Kidney (tissue), 14 donors: ENCODE data around the gene YTHDC2. TPM values are rescaled to one million over a fixed set of nuclear protein-coding genes. Genes with fewer than 3 reads are reported as not detected.
A peak's percentile ranks its signal among the peaks of the same experiment; 100 is the strongest.

Source experiments
- DNase-seq, 5 donors: peaks; one replicate each; pipeline ENCODE4 v3.0.0-alpha.2; 2013 to 2020
- FAIRE-seq: peaks from 2 replicates; lab custom pipeline; 2012; peaks lifted over from hg19 to GRCh38; lab: Jason Lieb, UNC
- H3K27ac ChIP-seq, 2 donors: one replicate each; pipeline ENCODE4 v1.7.0; 2013; ENCODE audit warnings: low read depth in 2 of 2, low read length in 2 of 2, inconsistent platforms in 1 of 2
- H3K27me3 ChIP-seq: one replicate; pipeline ENCODE4 v1.7.1; 2013; ENCODE audit warnings: low read length, inconsistent platforms; ENCODE audit not compliant: control insufficient read depth, insufficient read depth
- H3K36me3 ChIP-seq, 3 donors: one replicate each; pipeline versions ENCODE4 v1.7.0 to v1.7.1; 2013; ENCODE audit warnings: low read length in 3 of 3, control low read depth in 1 of 3, inconsistent platforms in 1 of 3; ENCODE audit not compliant: insufficient read depth in 3 of 3, control insufficient read depth in 2 of 3
- H3K4me1 ChIP-seq, 3 donors: one replicate each; pipeline versions ENCODE4 v1.7.0 to v1.7.1; 2013; ENCODE audit warnings: low read length in 3 of 3, inconsistent platforms in 1 of 3, low read depth in 1 of 3; ENCODE audit not compliant: control insufficient read depth in 2 of 3, insufficient read depth in 2 of 3
- H3K4me3 ChIP-seq, 3 donors: one replicate each; pipeline versions ENCODE4 v1.7.0 to v1.8.1; 2013; ENCODE audit warnings: low read length in 3 of 3, control low read depth in 1 of 3, inconsistent platforms in 1 of 3
- H3K9ac ChIP-seq, 3 donors: one replicate each; pipeline versions ENCODE4 v1.7.0 to v1.7.1; 2013; ENCODE audit warnings: low read length in 3 of 3, control low read depth in 1 of 3, inconsistent platforms in 1 of 3
- H3K9me3 ChIP-seq, 3 donors: one replicate each; pipeline versions ENCODE4 v1.7.0 to v1.7.1; 2013; ENCODE audit warnings: low read length in 3 of 3, control low read depth in 1 of 3, inconsistent platforms in 1 of 3; ENCODE audit not compliant: control insufficient read depth in 2 of 3, insufficient read depth in 1 of 3
- intact Hi-C: fragments of 100-400 bp; cut with DNase I; formaldehyde crosslinking; loops from one replicate; pipeline ENCODE4 v1.11.1; 2022
- polyA plus RNA-seq: library from polyadenylated mRNA; stranded (reverse); fragments of 350-450 nt; fragmentation: Illumina TruSeq; extraction: RNeasy Lipid Tissue Mini Kit (QIAGEN cat#74804); gene quantifications from one replicate; pipeline ENCODE4 v1.2.3, GENCODE V29; 2014; ENCODE audit warnings: low read depth, low replicate concordance; ENCODE audit not compliant: insufficient read depth
- total RNA-seq: library from RNA; stranded (reverse); fragmentation: NEBNext Ultra II Directional; extraction: Animal tissue kit (Norgen Biotek cat#: 25700); gene quantifications from one replicate; pipeline ENCODE4 v1.2.1, GENCODE V29; 2021
- TF ChIP-seq, protein P1 (sequence below): IDR thresholded peaks from 3 replicates; pipeline ENCODE4 v1.5.1; 2012; ENCODE audit warnings: mild to moderate bottlenecking, moderate library complexity, borderline replicate concordance; ENCODE audit not compliant: insufficient read depth; ENCODE audit errors: extremely low read depth
- donor health status: control.
- donor health status: control.
- donor health status: control.
- donor health status: control.
- donor health status: control.
- donor health status: DM: yes; HTN: yes; CAD: no.
- donor health status: Normal renal cell carcinoma (clear cell type).

The YTHDC2 gene
- total and polyA plus RNA-seq, 2 donors from 2014 or later = 6.2 to 31.6 TPM

DNA sequence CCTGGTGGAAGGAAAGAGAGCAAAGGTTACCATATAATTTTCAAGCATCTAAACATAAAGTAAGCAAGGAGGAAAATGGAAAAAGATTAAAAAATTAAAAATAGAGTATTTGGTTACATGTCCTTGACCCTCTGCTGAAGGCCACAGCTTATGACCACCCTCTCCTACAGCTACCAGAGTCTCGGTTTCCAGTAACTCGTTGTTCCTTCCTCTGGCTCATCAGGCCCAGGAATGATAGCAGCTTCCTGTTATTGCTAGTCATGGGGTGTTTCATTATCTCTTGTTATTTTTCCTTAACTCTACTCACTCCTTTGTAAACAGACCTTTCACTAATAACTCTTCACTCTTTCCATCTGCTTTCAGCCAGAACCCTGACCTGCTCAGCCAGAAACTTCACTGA lies 102.2 kb downstream of the YTHDC2 start:
- FAIRE-seq (no peak), DNase-seq (peak in 2 of 5 donors; percentile 15 to 26)
- Histone ChIP-seq H3K36me3 (no peaks in the 10 kb centered on the region), H3K9ac (no peak overlapping the region), H3K9me3 (no peaks in the 10 kb centered on the region), H3K27me3 (no peaks in the 10 kb centered on the region), H3K4me3 (no peak overlapping the region), H3K4me1 (no peaks in the 10 kb centered on the region), H3K27ac (no peak overlapping the region)
- TF ChIP-seq, protein P1, sequence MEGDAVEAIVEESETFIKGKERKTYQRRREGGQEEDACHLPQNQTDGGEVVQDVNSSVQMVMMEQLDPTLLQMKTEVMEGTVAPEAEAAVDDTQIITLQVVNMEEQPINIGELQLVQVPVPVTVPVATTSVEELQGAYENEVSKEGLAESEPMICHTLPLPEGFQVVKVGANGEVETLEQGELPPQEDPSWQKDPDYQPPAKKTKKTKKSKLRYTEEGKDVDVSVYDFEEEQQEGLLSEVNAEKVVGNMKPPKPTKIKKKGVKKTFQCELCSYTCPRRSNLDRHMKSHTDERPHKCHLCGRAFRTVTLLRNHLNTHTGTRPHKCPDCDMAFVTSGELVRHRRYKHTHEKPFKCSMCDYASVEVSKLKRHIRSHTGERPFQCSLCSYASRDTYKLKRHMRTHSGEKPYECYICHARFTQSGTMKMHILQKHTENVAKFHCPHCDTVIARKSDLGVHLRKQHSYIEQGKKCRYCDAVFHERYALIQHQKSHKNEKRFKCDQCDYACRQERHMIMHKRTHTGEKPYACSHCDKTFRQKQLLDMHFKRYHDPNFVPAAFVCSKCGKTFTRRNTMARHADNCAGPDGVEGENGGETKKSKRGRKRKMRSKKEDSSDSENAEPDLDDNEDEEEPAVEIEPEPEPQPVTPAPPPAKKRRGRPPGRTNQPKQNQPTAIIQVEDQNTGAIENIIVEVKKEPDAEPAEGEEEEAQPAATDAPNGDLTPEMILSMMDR = no peak
- intact Hi-C loops = no loop called here

- Histone ChIP-seq H3K27me3 (no peaks in the 10 kb centered on the region), H3K4me1 (no peaks in the 10 kb centered on the region), H3K4me3 (no peak overlapping the region), H3K36me3 (no peaks in the 10 kb centered on the region), H3K27ac (no peak overlapping the region), H3K9me3 (no peaks in the 10 kb centered on the region), H3K9ac (no peak overlapping the region)
- TF ChIP-seq, protein P1 = no peak
- DNase-seq (peak in 1 of 5 donors; percentile 65), FAIRE-seq (no peak)
- intact Hi-C loops = no loop called here
Observed at GRCh38 chr5:113617191-113617796, 103.8 kb downstream of the YTHDC2 start.

GRCh38 chr5:113632996-113633395 lies 119.5 kb downstream of the YTHDC2 start:
- H3K9me3 ChIP-seq = peaks cover 0 to under 1% (median under 1%) of the 10 kb centered on the region in 3 donors
- H3K27ac ChIP-seq = no peak overlapping the region
- TF ChIP-seq, protein P1 = no peak
- H3K27me3 ChIP-seq = no peaks in the 10 kb centered on the region
- H3K4me1 ChIP-seq = no peaks in the 10 kb centered on the region
- no peaks in the 10 kb centered on the region for H3K36me3 ChIP-seq
- no peak for DNase-seq
- H3K4me3 ChIP-seq = no peak overlapping the region
- no peak overlapping the region for H3K9ac ChIP-seq
- intact Hi-C loops = no loop called here
- no peak for FAIRE-seq

DNA sequence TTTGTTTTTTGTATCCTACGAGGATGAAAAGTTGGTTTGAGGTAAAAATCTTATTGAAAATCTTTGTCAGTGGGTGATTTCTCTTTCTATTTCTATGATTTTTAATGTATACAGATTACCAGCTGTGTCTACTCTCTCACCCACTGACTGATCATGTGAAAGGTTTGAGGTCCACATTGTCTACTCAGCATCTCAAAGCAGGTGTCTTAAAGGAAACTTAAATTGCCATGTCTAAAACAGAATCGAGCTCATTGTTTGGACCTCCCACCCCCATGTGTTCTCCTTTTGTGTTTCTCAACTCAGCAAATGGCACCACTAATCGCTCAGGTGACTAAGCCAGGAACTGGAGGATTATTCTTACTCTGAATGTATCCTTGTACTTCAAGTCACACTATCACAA lies 121.5 kb downstream of the YTHDC2 start:
- H3K27ac ChIP-seq = no peak overlapping the region
- H3K4me1 ChIP-seq = no peaks in the 10 kb centered on the region
- FAIRE-seq (no peak), DNase-seq (no peak)
- intact Hi-C loops = no loop called here
- H3K9ac ChIP-seq = no peak overlapping the region
- H3K27me3 ChIP-seq = no peaks in the 10 kb centered on the region
- H3K36me3 ChIP-seq = no peaks in the 10 kb centered on the region
- H3K9me3 ChIP-seq = no peaks in the 10 kb centered on the region
- H3K4me3 ChIP-seq = no peak overlapping the region
- TF ChIP-seq, protein P1 = no peak
